ENCODE data around the gene VWA3B.

DNA sequence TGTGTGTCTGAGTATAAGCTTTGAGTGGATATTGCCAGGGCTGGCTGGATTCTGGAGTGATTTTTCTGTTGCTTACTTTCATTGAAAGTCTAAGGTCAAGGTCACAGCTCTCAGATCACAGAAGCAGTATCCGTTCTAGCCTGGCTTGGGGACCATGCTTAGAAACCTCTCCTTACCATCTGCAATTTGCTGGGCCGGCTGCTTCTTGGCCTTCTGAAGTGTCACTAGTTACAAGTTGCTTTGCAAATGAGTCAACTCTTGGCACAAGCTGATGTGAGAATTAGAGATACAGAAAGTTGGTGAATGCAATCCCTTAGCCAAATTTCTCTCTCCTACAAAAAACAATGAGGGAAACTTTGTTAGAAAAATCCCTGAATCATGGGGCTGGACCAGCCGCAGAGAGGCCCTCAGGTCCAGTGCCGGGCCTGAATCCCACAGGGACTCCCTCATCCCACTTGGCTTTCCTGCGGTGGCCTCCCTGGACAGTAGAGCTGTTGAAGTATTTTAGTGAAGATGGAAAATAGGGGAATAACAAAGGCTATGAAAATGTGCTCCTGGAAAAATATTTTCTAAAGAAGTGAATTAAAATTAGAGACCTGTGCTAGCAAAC is 166.6 kb downstream of the VWA3B start:
- TF ChIP-seq PATZ1 (CRISPR knock-in tag; IDR thresholded peaks at IDR 0.05; ENCODE audit: borderline replicate concordance): no peak
- TF ChIP-seq RARB (CRISPR knock-in tag; IDR thresholded peaks at IDR 0.05): no peak
- TF ChIP-seq ZNF8 (CRISPR knock-in tag; IDR thresholded peaks at IDR 0.05): no peak
- TF ChIP-seq ZNF565 (CRISPR knock-in tag; conservative IDR thresholded peaks at IDR 0.05; ENCODE audit: low read depth): no peak
- no peak for TF ChIP-seq TOX (CRISPR knock-in tag; IDR thresholded peaks at IDR 0.05; ENCODE audit: borderline replicate concordance)
- TF ChIP-seq, protein P1, sequence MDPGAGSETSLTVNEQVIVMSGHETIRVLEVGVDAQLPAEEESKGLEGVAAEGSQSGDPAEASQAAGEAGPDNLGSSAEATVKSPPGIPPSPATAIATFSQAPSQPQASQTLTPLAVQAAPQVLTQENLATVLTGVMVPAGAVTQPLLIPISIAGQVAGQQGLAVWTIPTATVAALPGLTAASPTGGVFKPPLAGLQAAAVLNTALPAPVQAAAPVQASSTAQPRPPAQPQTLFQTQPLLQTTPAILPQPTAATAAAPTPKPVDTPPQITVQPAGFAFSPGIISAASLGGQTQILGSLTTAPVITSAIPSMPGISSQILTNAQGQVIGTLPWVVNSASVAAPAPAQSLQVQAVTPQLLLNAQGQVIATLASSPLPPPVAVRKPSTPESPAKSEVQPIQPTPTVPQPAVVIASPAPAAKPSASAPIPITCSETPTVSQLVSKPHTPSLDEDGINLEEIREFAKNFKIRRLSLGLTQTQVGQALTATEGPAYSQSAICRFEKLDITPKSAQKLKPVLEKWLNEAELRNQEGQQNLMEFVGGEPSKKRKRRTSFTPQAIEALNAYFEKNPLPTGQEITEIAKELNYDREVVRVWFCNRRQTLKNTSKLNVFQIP (CRISPR knock-in tag; IDR thresholded peaks at IDR 0.05; ENCODE audit: borderline replicate concordance, low read depth): no peak
- TF ChIP-seq PPARA (CRISPR knock-in tag; IDR thresholded peaks at IDR 0.05; ENCODE audit: borderline replicate concordance): no peak
- no peak for TF ChIP-seq ESRRG (CRISPR knock-in tag; IDR thresholded peaks at IDR 0.05)
- TF ChIP-seq SNAI2 (CRISPR knock-in tag; IDR thresholded peaks at IDR 0.05): no peak
- TF ChIP-seq, protein P2, sequence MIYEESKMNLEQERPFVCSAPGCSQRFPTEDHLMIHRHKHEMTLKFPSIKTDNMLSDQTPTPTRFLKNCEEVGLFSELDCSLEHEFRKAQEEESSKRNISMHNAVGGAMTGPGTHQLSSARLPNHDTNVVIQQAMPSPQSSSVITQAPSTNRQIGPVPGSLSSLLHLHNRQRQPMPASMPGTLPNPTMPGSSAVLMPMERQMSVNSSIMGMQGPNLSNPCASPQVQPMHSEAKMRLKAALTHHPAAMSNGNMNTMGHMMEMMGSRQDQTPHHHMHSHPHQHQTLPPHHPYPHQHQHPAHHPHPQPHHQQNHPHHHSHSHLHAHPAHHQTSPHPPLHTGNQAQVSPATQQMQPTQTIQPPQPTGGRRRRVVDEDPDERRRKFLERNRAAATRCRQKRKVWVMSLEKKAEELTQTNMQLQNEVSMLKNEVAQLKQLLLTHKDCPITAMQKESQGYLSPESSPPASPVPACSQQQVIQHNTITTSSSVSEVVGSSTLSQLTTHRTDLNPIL (CRISPR knock-in tag; IDR thresholded peaks at IDR 0.05; ENCODE audit: low read depth): no peak
- TF ChIP-seq, protein P3, sequence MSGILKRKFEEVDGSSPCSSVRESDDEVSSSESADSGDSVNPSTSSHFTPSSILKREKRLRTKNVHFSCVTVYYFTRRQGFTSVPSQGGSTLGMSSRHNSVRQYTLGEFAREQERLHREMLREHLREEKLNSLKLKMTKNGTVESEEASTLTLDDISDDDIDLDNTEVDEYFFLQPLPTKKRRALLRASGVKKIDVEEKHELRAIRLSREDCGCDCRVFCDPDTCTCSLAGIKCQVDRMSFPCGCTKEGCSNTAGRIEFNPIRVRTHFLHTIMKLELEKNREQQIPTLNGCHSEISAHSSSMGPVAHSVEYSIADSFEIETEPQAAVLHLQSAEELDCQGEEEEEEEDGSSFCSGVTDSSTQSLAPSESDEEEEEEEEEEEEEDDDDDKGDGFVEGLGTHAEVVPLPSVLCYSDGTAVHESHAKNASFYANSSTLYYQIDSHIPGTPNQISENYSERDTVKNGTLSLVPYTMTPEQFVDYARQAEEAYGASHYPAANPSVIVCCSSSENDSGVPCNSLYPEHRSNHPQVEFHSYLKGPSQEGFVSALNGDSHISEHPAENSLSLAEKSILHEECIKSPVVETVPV (CRISPR knock-in tag; IDR thresholded peaks at IDR 0.05): no peak

All from SK-N-SH treated with all-trans-retinoic acid at 6 μM for 48 hours (cell line).